BJ (cell line): ENCODE data around the gene ARPC5. TPM values are rescaled to one million over a fixed set of nuclear protein-coding genes. Genes with fewer than 3 reads are reported as not detected.
"Not testable (repeated sequence)": the region's sequence is repeated elsewhere in the genome, so short reads cannot be mapped to it uniquely, and the experiment has no call there.

Experiments used
- CTCF ChIA-PET: fragments of 350-600 bp; formaldehyde crosslinking; extraction: SDS; loops from one replicate; lab custom pipeline; 2021; ENCODE audit warnings: antibody characterized with exemption, inconsistent platforms; lab: Yijun Ruan, JAX
- POLR2A ChIA-PET: fragments of 300-600 bp; sonication (Branson Sonifier 250); formaldehyde crosslinking; extraction: SDS; loops from one replicate; lab custom pipeline; 2021; ENCODE audit warnings: antibody characterized with exemption; lab: Charles Lee
- DNase-seq: peaks from one replicate; pipeline ENCODE4 v3.0.0-alpha.2; 2011; ENCODE audit warnings: low read depth
- H3K27me3 ChIP-seq: 2 replicates; pipeline ENCODE4 v1.6.0; 2011; ENCODE audit warnings: low read length; ENCODE audit not compliant: control insufficient read depth, insufficient read depth
- H3K36me3 ChIP-seq: 2 replicates; pipeline ENCODE4 v1.5.1; 2011; ENCODE audit warnings: low read length; ENCODE audit not compliant: control insufficient read depth, insufficient read depth
- H3K4me3 ChIP-seq: 2 replicates; pipeline ENCODE4 v1.5.1; 2011; ENCODE audit warnings: low read depth, mild to moderate bottlenecking, control low read depth, low read length
- polyA minus RNA-seq: library from RNA; depleted of rRNA, polyadenylated mRNA; stranded (reverse); fragments of >200 nt; gene quantifications from 2 replicates; pipeline ENCODE4 v1.2.3, GENCODE V29; 2011; rRNA and poly(A)+ RNA removed
- polyA plus RNA-seq: library from polyadenylated mRNA; depleted of rRNA; stranded (reverse); fragments of >200 nt; gene quantifications from 2 replicates; pipeline ENCODE4 v1.2.3, GENCODE V29; 2011; rRNA removed
- TF ChIP-seq, protein P1 (sequence below): IDR thresholded peaks from 2 replicates; pipeline ENCODE4 v1.5.1; 2011; ENCODE audit warnings: low read depth, mild to moderate bottlenecking, control low read depth, inconsistent platforms, low read length, moderate library complexity; ENCODE audit not compliant: insufficient read depth

ARPC5 gene
- polyA plus RNA-seq = 176 and 386 TPM in 2 replicates
- 128 and 142 TPM in 2 replicates for polyA minus RNA-seq

DNA sequence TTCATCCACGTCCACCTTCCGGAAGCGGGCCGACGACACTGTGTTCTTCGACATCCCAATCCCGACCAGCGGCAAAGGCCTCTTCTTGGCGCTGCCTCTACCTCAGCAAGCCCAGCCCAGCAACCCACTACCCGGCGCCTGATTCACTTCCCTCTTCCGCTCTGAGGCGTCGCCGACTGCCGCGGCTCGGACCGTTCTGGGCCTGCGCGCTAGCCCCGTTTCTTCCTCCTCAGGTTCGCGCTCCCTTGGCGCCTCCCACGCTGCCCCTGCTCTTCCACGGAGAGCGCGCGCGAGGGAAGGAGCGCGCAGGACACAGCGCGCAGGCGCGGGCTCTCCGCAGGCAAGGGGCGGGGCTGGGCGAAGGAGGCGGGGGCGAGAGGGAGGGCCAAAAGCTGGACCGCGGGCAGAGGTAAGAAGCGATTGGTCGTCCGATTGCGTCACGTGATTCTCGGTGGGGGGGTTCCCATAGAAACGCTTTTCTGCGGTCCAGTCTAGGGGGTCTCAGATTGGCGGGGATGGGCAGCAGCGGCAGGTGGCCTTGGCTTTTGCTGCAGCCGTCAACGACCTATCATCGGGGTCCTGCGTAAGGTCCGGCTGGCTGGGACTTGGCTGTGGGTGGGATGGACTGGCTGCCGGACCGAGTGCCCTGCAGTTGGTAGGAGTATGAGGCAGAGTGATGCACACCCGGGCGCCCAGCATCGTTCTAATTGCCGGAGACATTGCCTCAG is at the start of gene ARPC5:
Gene ARPC5 (minus strand): TSS at position 178 of the 728 bp plus-strand sequence. CDS start 124 bp downstream, at position 54.
- TF ChIP-seq, protein P1, sequence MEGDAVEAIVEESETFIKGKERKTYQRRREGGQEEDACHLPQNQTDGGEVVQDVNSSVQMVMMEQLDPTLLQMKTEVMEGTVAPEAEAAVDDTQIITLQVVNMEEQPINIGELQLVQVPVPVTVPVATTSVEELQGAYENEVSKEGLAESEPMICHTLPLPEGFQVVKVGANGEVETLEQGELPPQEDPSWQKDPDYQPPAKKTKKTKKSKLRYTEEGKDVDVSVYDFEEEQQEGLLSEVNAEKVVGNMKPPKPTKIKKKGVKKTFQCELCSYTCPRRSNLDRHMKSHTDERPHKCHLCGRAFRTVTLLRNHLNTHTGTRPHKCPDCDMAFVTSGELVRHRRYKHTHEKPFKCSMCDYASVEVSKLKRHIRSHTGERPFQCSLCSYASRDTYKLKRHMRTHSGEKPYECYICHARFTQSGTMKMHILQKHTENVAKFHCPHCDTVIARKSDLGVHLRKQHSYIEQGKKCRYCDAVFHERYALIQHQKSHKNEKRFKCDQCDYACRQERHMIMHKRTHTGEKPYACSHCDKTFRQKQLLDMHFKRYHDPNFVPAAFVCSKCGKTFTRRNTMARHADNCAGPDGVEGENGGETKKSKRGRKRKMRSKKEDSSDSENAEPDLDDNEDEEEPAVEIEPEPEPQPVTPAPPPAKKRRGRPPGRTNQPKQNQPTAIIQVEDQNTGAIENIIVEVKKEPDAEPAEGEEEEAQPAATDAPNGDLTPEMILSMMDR = no peak
- ChIA-PET POLR2A (no interaction called here), CTCF (no interaction called here)
- Histone ChIP-seq H3K27me3 (no peaks in the 10 kb centered on the region), H3K36me3 (no peaks in the 10 kb centered on the region; the same call in 1 of the 2 replicates), H3K4me3 (peak within 1 kb of the TSS; percentile 98)
- peak; percentile 94 for DNase-seq

DNA sequence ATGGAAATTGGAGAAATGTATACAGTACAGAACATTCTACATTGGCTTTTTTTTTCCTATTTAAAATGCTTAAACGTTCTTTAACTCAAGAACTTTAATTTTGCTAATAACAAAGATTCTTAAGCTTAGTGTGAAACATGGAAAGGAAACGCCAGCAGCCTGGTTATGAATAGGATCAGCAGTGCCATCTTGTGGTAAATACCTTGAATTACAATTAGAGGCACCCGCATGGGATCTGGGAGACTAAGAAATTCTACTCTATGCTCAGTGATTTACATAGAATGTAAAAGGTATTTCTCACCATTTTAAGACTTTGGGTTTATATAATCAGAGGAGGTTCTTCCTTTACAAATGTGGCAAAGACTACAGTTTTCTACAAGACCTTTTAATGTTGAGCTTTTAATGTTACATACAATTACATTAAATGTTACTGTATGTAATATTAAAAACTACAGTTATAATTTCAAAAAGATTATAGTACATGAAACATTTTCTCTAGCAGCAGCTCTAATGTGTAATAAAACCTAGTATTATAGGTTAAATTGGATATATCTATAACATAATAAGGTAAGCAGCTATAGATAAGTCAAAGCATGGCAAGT is 49.6 kb upstream of the ARPC5 start:
- DNase-seq = no peak
- H3K27me3 ChIP-seq = no peaks in the 10 kb centered on the region
- TF ChIP-seq, protein P1 = peak; percentile 72
- H3K4me3 ChIP-seq = no peak overlapping the region
- ChIA-PET POLR2A (interaction anchor here (0.6 to 1.5 kb wide), 3 partner anchors 9 to 1070 kb away, joined by 3 to 5 read pairs (median 5); no protein-coding TSS in a partner anchor), CTCF (interaction anchor here (0.5 to 3.2 kb wide), 30 partner anchors 9 to 1201 kb away, joined by 3 to 30 read pairs (median 3); partner anchors contain the start of genes APOBEC4 and SMG7)
- no peaks in the 10 kb centered on the region for H3K36me3 ChIP-seq

- DNase-seq, H3K27me3 ChIP-seq, CTCF ChIA-PET, POLR2A ChIA-PET, H3K4me3 ChIP-seq, H3K36me3 ChIP-seq: not testable (repeated sequence)
These were observed 43.8 kb upstream of the ARPC5 start for GRCh38 chr1:183679363-183679762.

DNA sequence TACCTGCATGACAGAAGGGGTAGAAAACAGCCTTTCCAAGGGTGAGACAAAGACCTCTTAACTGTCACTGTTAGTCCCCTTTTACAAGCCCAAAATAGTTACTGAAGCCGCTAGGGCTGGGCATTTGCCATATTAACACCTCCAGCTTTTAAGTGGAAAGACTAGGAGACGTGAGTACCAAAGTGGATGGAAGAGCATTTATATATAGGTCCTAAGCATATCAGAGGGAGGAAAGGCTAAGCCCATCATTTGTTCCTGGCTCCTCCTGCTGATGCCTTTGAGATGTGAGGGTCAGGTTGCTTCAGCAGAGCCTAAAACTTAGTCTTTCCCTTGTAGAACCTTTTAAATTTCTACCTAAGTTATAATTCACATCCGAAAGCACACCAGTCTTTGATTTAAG is 43.2 kb upstream of the ARPC5 start:
- Histone ChIP-seq H3K36me3 (no peaks in the 10 kb centered on the region), H3K27me3 (no peaks in the 10 kb centered on the region), H3K4me3 (no peak overlapping the region)
- ChIA-PET CTCF (no interaction called here), POLR2A (no interaction called here)
- no peak for DNase-seq
- TF ChIP-seq, protein P1 = no peak

- Histone ChIP-seq H3K36me3 (no peaks in the 10 kb centered on the region), H3K27me3 (no peaks in the 10 kb centered on the region), H3K4me3 (no peak overlapping the region)
- ChIA-PET POLR2A (interaction anchor here (0.6 kb wide), 1 partner anchor 9 kb away, joined by 5 read pairs; no protein-coding TSS in a partner anchor), CTCF (interaction anchor here (0.8 to 2.6 kb wide), 5 partner anchors 8 to 239 kb away, joined by 3 to 15 read pairs (median 5); no protein-coding TSS in a partner anchor)
- no peak for DNase-seq
- TF ChIP-seq, protein P1 = no peak
These were observed 41.1 kb upstream of the ARPC5 start for GRCh38 chr1:183676586-183677189.
